Fibroblast of mammary gland (primary cell): ENCODE data around the gene TMEM164.
A peak's percentile ranks its signal among the peaks of the same experiment; 100 is the strongest.

Experiments
- DNase-seq: peaks from one replicate; pipeline ENCODE4 v3.0.0-alpha.2; 2010; ENCODE audit warnings: low read depth
- H3K4me3 ChIP-seq: 2 replicates; pipeline ENCODE4 v1.5.1; 2011; ENCODE audit warnings: low read depth, mild to moderate bottlenecking, low read length, moderate library complexity; ENCODE audit not compliant: control insufficient read depth
- TF ChIP-seq, protein P1 (sequence below): conservative IDR thresholded peaks from 2 replicates; pipeline ENCODE4 v1.5.1; 2011; ENCODE audit warnings: low read depth, low read length, inconsistent platforms; ENCODE audit not compliant: control insufficient read depth, insufficient read depth

The TMEM164 gene

DNA sequence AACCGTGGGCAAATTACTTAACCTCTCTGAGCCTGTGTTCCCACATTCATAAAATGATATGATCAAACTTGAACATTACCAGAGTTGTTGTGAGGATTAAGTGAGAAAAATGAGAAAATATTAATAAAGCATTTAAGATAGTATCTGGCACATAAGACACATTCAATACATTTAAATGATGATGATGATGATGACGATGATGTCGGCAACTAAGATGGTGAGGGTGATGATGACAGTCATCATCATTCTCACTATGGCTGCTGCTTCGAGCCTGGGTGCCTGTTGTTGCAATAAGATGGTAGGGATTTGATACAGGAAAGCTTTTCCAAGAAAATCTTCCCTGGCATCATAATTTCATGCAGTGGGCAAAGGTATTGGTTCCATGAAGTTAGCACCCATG lies 11.1 kb downstream of the TMEM164 start:
- DNase-seq = no peak
- TF ChIP-seq, protein P1, sequence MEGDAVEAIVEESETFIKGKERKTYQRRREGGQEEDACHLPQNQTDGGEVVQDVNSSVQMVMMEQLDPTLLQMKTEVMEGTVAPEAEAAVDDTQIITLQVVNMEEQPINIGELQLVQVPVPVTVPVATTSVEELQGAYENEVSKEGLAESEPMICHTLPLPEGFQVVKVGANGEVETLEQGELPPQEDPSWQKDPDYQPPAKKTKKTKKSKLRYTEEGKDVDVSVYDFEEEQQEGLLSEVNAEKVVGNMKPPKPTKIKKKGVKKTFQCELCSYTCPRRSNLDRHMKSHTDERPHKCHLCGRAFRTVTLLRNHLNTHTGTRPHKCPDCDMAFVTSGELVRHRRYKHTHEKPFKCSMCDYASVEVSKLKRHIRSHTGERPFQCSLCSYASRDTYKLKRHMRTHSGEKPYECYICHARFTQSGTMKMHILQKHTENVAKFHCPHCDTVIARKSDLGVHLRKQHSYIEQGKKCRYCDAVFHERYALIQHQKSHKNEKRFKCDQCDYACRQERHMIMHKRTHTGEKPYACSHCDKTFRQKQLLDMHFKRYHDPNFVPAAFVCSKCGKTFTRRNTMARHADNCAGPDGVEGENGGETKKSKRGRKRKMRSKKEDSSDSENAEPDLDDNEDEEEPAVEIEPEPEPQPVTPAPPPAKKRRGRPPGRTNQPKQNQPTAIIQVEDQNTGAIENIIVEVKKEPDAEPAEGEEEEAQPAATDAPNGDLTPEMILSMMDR = no peak
- H3K4me3 ChIP-seq = no peak overlapping the region

DNA sequence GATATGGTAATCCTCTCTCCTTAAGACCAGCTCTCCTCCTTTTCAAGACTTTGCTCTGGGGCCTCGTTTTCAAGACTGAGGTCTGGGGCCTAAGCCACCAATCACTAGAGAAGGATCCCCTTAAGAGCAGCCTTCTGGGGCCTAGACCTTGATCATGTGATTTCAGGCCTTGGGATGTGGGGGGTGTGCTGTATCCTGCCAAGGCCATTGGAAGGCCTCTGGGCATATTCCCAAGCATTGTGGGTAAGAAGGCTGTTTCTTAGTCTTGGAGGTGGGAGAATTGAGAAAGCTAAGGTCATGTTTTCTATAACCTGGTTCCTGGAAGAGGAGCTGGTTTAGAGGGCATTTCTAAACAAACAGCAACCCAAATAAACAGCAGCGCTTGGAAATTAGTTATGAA lies 12.1 kb downstream of the TMEM164 start:
- TF ChIP-seq, protein P1 = no peak
- no peak overlapping the region for H3K4me3 ChIP-seq
- no peak for DNase-seq

DNA sequence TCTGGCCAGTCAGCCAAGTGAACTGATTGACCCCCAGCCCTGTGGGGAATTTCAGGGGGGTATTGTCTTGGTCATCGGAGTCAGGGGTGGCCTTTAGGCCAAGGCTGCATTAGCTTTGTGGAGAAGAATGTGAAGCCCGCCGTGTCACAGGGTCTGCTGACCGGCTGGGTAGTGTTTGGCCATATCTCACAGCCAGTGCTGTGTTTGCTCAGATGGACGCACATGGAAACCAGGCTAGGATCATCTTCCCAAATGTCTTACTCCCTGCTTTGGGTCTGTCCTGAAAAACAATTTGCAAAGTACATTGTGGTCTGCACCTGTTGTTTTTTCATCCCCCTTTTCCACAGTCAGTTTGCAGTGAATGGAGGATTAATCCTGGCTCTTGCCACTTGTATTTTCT lies 13.0 kb downstream of the TMEM164 start:
- DNase-seq = no peak
- TF ChIP-seq, protein P1 = no peak
- no peak overlapping the region for H3K4me3 ChIP-seq

DNA sequence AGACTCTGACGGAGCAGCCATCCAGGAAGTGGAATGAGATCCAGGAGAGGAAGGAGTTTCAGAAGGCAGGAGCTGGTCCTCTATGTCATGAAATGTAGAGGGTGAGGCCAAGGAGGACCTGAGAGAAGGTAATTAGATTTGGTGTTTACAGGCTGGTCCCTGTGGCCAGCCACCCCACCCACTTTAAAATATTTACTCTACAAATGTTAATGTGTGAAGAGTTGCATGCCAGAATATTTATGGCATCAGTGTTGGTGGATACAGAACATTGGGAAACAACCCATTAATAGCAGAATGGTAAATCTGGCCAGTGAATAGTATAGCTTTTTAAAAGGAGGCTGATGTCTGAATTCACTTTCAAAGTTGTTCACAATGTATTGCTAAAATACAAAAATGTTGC lies 17.6 kb downstream of the TMEM164 start:
- no peak overlapping the region for H3K4me3 ChIP-seq
- no peak for DNase-seq
- TF ChIP-seq, protein P1 = no peak

DNA sequence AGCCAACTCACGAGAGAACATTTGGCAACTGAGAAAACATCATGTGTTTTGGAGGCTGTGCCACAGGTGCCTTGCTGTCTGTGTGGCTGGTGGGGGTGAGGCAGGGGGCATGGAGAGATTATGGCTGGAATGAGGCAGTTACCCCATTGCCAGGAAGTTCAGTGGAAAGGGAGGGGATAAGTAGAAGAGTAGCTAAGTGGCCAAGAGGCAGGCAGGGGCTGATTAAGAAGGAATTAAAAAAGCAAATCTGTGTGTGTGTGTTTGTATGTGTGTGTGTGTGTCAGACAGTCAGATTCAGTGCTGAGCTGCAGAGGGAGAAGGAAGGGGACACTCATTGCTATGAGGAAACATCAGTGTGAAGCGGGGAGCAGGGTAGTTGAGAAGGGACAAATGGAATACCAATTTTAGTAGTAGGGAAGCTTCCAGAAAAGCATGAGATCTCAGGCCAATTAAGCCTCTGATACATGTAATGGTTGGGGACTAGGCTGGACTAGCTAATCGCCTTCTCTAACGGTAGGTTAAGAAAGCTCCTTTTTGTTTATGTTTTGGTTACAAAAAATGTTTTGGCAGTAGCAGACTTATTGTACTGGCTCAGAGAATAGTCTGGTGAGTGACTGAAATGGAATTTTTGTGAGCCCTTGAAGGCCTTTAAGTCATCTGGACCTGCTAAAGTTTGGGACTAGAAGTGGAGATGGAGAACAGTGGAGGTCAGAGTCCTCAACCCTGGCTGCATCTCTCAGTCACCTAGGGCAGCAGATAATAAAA lies 18.5 kb downstream of the TMEM164 start:
- peak; percentile 76 for DNase-seq
- TF ChIP-seq, protein P1 = no peak
- no peak overlapping the region for H3K4me3 ChIP-seq

DNA sequence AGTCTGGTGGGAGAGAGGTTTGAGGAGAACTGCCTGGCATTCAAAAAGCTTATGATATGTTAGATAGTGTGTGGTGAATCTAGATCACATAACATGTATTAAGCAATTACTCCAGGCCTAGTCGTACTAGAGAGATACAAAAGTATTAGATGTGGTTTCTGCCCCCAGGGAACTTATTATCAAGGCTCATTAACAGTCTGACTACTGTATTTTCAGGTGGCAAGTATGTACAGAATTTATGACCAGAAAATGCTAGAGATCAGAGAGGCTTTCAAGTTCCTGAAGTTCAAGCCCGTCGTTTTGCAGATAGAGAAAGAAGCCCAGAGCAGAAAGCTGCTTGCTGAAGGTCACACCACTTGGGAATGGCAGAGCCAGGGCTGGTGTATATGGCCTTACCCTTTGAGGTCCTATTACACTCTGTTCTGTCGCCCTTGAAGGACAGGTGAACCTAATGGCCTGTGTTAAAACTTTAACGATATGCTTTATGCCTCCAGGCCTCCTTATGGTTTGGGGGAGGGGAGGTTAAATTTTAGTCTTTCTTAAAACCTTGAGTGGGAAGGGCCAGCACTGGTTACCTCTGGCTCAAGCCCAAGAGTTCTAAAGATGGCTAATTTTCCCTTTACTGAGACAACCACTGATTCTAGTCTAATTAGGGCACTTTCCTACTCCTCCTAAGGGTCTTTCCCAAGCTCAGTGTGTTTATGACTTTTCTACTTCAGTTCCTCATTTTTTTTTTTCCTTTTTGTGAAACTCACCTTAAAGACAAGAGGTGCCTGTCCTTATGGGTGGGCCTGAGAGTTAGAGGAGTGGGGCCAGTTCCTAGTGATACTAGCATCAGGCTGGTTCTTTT lies 19.9 kb downstream of the TMEM164 start:
- TF ChIP-seq, protein P1 = no peak
- no peak overlapping the region for H3K4me3 ChIP-seq
- no peak for DNase-seq
